Tibial artery (tissue), 4 donors: ENCODE results near the gene MTHFS.
"Not testable (repeated sequence)": the region's sequence is repeated elsewhere in the genome, so short reads cannot be mapped to it uniquely, and the experiment has no call there.

ENCODE experiments used
- DNase-seq, 2 donors: peaks; one replicate each; pipeline ENCODE4 v3.0.0-alpha.2; 2019
- H3K27ac ChIP-seq, 2 donors: fragments of 200-600 bp; sonication (generic) in 1 of 2; 1 replicate in 1 of 2; 2 replicates in 1 of 2; pipeline ENCODE4 v1.5.1; 2018 to 2019; ENCODE audit warnings: mild to moderate bottlenecking in 1 of 2
- H3K27me3 ChIP-seq, 2 donors: fragments of 200-600 bp; sonication (generic) in 1 of 2; one replicate each; pipeline versions ENCODE4 v1.5.1 to v1.6.0; 2016 to 2019
- H3K36me3 ChIP-seq, 3 donors: fragments of 200-600 bp; sonication (generic) in 2 of 3; one replicate each; pipeline ENCODE4 v1.5.1; 2016 to 2019; ENCODE audit warnings: mild to moderate bottlenecking in 2 of 3
- H3K4me1 ChIP-seq, 4 donors: fragments of 200-600 bp; sonication (generic) in 2 of 4; 1 replicate in 3 of 4; 2 replicates in 1 of 4; pipeline ENCODE4 v1.5.1; 2016 to 2019
- H3K4me3 ChIP-seq, 2 donors: fragments of 200-600 bp; sonication (generic) in 1 of 2; 1 replicate in 1 of 2; 2 replicates in 1 of 2; pipeline ENCODE4 v1.5.1; 2018 to 2019; ENCODE audit warnings: mild to moderate bottlenecking in 2 of 2
- H3K9me3 ChIP-seq, 3 donors: fragments of 200-600 bp; sonication (generic) in 1 of 3; one replicate each; pipeline ENCODE4 v1.5.1; 2016 to 2019
- intact Hi-C: fragments of 100-400 bp; cut with DNase I; formaldehyde crosslinking; loops from one replicate; pipeline ENCODE4 v1.15.0; 2023; ENCODE audit warnings: low total_unique reads
- TF ChIP-seq, protein P1 (sequence below), 2 experiments: fragments of 200-600 bp in 1 of 2; fragments of 450-650 bp in 1 of 2; IDR thresholded peaks; one replicate each; pipeline ENCODE4 v1.5.1; 2017 to 2019; ENCODE audit warnings: antibody characterized with exemption in 2 of 2, mild to moderate bottlenecking in 1 of 2, moderate library complexity in 1 of 2

MTHFS gene

GRCh38 chr15:79904271-79904670, 7.5 kb upstream of the MTHFS start:
- Histone ChIP-seq H3K27me3 (no peaks in the 10 kb centered on the region), H3K9me3 (no peaks in the 10 kb centered on the region), H3K27ac (no peak overlapping the region), H3K4me3 (no peak overlapping the region), H3K4me1 (peaks cover 0 to 4% (median 0%) of the 10 kb centered on the region in 4 donors), H3K36me3 (no peaks in the 10 kb centered on the region)
- DNase-seq: no peak
- TF ChIP-seq, protein P1, sequence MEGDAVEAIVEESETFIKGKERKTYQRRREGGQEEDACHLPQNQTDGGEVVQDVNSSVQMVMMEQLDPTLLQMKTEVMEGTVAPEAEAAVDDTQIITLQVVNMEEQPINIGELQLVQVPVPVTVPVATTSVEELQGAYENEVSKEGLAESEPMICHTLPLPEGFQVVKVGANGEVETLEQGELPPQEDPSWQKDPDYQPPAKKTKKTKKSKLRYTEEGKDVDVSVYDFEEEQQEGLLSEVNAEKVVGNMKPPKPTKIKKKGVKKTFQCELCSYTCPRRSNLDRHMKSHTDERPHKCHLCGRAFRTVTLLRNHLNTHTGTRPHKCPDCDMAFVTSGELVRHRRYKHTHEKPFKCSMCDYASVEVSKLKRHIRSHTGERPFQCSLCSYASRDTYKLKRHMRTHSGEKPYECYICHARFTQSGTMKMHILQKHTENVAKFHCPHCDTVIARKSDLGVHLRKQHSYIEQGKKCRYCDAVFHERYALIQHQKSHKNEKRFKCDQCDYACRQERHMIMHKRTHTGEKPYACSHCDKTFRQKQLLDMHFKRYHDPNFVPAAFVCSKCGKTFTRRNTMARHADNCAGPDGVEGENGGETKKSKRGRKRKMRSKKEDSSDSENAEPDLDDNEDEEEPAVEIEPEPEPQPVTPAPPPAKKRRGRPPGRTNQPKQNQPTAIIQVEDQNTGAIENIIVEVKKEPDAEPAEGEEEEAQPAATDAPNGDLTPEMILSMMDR (IDR thresholded peaks at IDR 0.05): no peak
- intact Hi-C loops: no loop called here

- Histone ChIP-seq H3K9me3 (no peaks in the 10 kb centered on the region), H3K27ac (no peak overlapping the region), H3K4me1 (peaks cover 0 to 5% (median 0%) of the 10 kb centered on the region in 4 donors), H3K36me3 (no peaks in the 10 kb centered on the region), H3K27me3 (no peaks in the 10 kb centered on the region), H3K4me3 (no peak overlapping the region)
- intact Hi-C loops: no loop called here
- TF ChIP-seq, protein P1 (IDR thresholded peaks at IDR 0.05): no peak
- DNase-seq: no peak
Measured at GRCh38 chr15:79903626-79904025, 6.8 kb upstream of the MTHFS start.

GRCh38 chr15:79903144-79903543, 6.3 kb upstream of the MTHFS start:
- Histone ChIP-seq H3K9me3 (no peaks in the 10 kb centered on the region), H3K4me1 (peaks cover 0 to 10% (median 0%) of the 10 kb centered on the region in 4 donors), H3K27ac (no peak overlapping the region), H3K4me3 (no peak overlapping the region), H3K27me3 (no peaks in the 10 kb centered on the region), H3K36me3 (no peaks in the 10 kb centered on the region)
- intact Hi-C loops: no loop called here
- DNase-seq: no peak
- TF ChIP-seq, protein P1 (IDR thresholded peaks at IDR 0.05): no peak

GRCh38 chr15:79901958-79902357, 5.1 kb upstream of the MTHFS start:
- TF ChIP-seq, protein P1 (IDR thresholded peaks at IDR 0.05): no peak
- Histone ChIP-seq H3K27ac (no peak overlapping the region), H3K9me3 (no peaks in the 10 kb centered on the region), H3K4me1 (peaks cover 0 to 17% (median 2%) of the 10 kb centered on the region in 4 donors), H3K27me3 (no peaks in the 10 kb centered on the region), H3K36me3 (no peaks in the 10 kb centered on the region), H3K4me3 (no peak overlapping the region)
- DNase-seq: no peak
- intact Hi-C loops: no loop called here

DNA sequence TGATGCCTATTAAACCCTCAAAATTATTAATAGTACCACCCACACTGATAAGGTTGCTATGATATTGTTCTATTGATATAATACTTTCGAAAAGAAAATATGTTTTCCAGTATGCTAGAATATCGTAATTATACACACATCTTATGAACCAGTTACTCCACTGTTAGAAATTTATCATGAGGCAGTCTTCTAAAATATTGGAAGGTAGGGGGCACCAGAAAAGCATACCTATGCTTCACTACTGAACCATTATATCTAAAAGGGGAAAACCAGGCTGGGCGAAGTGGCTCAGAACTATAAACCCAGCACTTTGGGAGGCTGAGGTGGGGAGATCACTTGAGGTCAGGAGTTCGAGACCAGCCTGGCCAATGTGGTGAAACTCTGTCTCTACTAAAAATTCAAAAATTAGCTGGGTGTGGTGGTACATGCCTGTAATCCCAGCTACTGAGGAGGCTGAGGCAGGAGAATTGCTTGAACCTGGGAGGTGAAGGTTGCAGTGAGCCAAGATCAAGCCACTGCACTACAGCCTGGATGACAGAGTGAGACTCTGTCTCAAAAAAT, 4.1 kb upstream of the MTHFS start:
- H3K36me3 ChIP-seq, DNase-seq, H3K27me3 ChIP-seq, H3K27ac ChIP-seq, intact Hi-C loops, H3K4me3 ChIP-seq, H3K9me3 ChIP-seq: not testable (repeated sequence)
- peaks cover 0 to 17% (median 2%) of the 10 kb centered on the region in 4 donors for H3K4me1 ChIP-seq

- H3K36me3 ChIP-seq: no peaks in the 10 kb centered on the region
- intact Hi-C loops: no loop called here
- no peak for DNase-seq
- H3K9me3 ChIP-seq: no peaks in the 10 kb centered on the region
- no peak overlapping the region for H3K27ac ChIP-seq
- H3K4me3 ChIP-seq: no peak overlapping the region
- peaks cover 0 to 17% (median 2%) of the 10 kb centered on the region in 4 donors for H3K4me1 ChIP-seq
- H3K27me3 ChIP-seq: no peaks in the 10 kb centered on the region
- TF ChIP-seq, protein P1 (IDR thresholded peaks at IDR 0.05): no peak
Measured at GRCh38 chr15:79900087-79900486, 3.3 kb upstream of the MTHFS start.

GRCh38 chr15:79898786-79899185, 2.0 kb upstream of the MTHFS start:
- H3K36me3 ChIP-seq, DNase-seq, intact Hi-C loops, H3K4me3 ChIP-seq, H3K27me3 ChIP-seq, H3K9me3 ChIP-seq: not testable (repeated sequence)
- Histone ChIP-seq H3K4me1 (peaks cover 0 to 14% (median 2%) of the 10 kb centered on the region in 4 donors), H3K27ac (peak overlapping the region; percentile 39 to 54)
